COLO668 (cell line): Measurements from ENCODE around the gene KIF26A.

Experiments
- DNase-seq: peaks from one replicate; lab custom pipeline; 2025; ENCODE audit not compliant: unreplicated experiment; lab: John Stamatoyannopoulos, UW

Gene KIF26A

DNA sequence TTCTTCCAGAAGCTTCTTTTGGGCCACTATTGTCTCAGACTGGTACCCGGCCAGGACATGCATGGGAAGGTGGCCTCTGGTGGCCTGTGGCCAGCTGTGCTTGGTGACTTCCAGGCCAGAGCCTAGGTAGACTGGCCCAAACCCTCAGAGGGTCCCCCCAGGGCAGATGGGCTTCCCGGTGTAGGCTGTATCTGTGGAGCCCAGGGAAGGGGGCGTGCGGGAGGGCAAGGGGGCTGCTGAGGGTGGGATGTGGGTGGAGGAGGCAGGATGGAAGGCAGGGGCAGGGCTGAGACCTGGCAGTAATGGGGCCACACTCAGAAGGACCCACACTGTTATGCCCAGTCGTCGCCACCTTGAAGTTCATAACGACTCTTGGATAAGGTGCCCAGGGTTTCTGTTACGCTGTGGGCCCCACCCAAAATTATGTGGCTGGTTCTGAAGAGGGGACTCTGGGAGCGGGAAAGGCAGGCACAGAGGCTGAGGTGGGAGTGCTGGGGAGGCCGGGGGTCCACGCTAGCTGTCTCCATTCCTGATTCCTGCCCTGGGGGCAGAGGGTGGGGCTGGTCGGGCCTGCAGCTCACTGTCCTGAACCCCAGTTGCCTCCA is 52.1 kb downstream of the KIF26A start:
- no peak for DNase-seq

DNA sequence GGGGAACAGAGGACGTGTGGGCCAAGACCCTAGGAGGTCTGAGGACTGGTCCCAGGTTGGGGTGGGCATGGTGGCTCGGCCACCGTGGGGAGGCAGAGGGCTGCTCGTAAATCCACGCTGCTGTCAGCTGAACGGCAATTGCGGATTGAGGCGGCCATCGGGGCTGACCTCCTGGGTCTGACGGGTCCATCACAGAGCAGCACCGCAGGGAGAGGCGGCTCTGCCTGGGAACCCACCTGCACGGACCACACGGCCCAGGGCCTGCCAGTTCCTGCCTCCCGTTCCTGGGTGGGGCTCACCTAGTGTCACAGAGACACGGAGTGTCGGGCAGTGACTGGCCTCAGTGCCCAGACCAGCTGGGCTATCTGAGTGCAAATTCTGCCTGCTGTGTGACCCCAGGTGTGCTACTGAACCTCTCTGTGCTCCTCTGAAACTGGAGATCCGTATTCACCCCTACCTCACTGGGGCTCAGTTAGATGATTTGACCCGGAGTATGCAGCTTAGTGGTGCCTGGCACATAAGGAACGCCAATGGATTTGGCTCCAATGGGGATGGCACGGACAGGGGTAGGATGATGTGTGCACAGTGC is 53.1 kb downstream of the KIF26A start:
- DNase-seq: no peak

GRCh38 chr14:104192146-104192882 is 53.9 kb downstream of the KIF26A start:
- DNase-seq: no peak

DNA sequence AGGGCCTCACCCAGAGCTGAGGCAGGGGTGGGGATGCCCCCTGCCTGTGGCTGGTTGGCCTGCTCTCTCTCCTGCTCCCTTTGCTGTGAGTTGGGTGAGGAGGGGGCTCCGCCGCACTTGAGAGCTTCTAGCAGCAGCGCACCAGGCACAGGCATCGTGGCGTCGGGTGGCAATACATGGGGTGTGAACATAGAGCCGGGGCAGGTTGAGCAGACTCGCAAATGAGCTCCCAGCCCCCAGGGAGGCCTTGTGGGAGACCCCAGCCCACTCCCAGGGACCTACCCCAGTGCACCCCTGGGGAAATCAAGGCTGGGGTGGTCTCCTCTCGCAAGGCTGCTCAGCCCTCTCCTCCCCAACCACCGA is 54.5 kb downstream of the KIF26A start:
- no peak for DNase-seq

DNA sequence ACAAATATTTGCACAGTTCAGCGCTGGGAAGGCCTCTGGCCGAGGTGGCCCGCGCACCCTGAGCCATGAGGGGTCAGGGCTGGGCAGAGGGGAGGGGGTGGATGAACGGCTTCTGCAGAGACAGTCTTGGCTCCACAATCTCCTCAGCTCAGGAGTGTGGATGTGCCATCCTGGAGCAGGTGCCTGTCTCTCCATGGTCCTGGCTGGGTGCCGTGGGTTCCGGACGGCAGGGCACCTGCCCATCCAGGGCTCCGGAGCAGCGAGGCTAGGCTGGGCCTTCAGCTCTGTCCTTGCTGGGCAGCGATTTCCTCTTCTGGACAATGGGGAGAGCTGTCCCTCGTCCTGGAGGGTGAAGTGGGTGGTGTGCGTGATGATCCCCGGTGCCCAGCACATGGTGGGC is 55.6 kb downstream of the KIF26A start:
- no peak for DNase-seq

DNA sequence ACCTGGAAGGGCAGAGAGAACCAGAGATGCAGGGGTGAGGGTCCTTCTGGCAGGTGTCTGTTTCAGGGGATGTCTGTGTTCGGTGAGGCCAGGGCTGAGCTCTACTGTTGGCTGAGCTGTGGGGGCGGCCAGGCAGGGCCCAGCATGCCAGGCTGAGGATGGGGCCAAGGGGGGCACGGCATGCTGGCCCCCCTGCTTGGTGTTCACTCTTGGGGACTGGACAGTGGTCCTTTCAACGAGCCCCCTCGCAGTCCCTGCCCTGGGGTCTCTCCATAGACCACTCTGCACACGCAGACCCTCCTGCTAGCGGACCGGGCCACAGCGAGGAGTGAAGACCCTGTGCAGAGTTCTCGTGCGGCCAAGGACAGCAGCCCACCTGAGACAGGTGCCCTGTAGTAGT is 56.3 kb downstream of the KIF26A start:
- no peak for DNase-seq

- no peak for DNase-seq
Measured at GRCh38 chr14:104195361-104195760, 57.0 kb downstream of the KIF26A start.

DNA sequence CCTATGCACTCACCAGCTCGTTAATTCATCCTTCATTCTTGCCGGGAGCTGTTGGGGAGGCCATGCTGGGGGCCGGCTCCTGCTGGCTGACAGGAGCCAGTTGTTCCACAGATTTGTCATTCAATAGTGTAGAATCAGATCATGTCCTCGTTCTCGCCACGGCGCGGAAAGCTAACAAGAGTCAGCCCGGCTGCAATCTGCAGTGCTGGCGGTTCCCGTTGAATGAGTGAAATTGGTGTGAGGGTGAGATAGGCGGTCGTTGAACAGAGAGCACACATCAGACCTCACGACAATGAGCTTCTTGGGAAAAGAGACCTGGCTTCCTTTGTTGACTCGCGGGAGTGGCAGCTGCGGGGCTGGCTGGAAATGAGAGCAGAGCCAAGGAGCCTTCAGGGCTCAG is 57.5 kb downstream of the KIF26A start:
- DNase-seq: no peak

DNA sequence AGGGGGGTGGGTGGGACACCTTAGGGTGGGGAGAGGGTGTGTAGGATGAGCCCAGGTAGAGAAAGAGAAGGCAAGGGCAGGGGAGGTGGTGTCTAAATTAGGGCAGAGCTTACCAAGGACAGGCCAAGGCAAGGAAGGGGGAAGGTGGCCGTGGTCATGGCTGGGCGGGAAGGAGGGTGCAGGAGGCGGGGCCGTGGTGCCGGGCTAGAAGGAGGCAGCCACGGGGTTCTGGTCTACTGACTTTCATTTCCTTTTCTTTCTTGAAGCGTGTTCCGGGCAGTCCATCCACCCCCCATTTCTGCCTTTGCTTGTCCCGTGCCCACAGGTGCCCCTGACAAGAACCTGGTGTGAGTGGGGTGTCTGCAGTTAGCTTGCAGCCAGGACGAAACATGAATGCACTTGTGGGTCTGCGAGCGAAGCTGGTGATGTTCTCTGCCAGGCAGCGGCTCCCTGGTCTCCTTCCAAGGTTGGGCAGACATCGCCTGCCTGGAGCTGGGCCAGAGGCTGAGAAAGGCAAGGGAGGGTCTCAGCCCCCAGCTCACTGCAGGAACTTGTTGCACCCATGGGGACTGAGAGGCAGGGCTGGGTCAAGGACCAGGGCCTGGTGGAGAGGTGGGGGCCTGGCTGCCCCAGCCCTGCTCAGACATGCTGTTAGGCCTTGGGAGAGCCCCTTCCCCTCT is 58.2 kb downstream of the KIF26A start:
- DNase-seq: no peak

GRCh38 chr14:104197449-104198247 is 59.3 kb downstream of the KIF26A start:
- DNase-seq: no peak

- DNase-seq: no peak
Measured at GRCh38 chr14:104199266-104199895, 61.0 kb downstream of the KIF26A start.

DNA sequence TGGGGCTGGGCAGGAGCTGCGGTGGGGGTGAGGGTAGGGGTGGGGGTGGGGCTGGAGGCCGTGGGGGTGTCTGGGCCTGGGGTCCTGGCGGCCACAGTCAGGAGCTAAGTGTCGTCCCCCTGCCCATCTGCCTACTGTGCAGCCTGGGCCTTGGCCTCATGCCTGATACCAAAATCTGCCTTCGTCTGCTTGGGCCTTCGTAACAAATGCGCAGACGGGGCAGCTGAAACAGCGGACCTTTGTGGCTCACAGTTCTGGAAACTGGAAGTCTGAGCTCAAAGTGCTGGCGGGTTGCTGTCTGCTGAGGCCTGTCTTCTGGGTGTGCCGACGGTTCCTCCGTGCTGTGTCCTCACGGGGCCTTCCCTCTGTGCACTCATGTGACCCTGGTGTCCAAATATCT is 61.7 kb downstream of the KIF26A start:
- DNase-seq: no peak

DNA sequence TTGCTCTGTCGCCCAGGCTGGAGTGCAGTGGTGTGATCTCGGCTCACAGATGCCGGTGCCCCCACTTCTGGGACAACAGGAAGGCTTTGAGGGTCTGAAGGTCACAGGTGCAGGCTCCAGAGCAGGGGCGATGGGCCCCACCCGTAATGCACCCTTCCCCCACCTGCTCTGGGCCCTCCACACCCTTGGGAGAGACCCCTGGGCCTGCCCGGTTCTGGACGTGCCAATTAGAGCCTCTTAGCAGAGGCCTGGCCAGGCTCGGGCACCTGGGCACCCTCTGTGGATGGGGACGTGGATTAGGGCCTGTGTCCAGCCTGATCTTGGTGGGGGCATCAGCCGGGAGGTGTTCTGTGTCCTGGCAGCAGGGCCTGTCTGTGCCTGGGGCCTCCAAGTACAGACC is 62.2 kb downstream of the KIF26A start:
- no peak for DNase-seq

GRCh38 chr14:104201063-104201462 is 62.7 kb downstream of the KIF26A start:
- DNase-seq: no peak

DNA sequence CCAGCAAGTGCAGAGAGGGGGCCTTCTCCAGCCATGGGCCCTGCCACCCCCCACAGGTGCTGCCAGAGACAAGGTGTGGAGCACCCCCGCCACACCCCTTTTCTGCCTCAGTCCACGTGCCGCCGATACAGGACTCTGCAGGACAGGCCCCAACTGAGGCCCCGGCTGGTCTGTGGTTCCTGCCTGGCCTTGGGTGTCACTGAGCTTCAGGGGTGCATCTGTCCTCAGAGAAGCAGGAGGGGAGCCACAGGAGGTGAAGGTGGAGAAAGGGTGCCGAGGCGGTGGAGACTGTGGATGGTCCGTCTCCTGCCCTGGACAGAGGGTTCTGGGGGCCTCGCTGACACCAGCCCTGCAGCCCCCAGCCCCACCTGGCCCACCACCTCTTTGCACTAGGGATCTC is 63.1 kb downstream of the KIF26A start:
- DNase-seq: no peak

DNA sequence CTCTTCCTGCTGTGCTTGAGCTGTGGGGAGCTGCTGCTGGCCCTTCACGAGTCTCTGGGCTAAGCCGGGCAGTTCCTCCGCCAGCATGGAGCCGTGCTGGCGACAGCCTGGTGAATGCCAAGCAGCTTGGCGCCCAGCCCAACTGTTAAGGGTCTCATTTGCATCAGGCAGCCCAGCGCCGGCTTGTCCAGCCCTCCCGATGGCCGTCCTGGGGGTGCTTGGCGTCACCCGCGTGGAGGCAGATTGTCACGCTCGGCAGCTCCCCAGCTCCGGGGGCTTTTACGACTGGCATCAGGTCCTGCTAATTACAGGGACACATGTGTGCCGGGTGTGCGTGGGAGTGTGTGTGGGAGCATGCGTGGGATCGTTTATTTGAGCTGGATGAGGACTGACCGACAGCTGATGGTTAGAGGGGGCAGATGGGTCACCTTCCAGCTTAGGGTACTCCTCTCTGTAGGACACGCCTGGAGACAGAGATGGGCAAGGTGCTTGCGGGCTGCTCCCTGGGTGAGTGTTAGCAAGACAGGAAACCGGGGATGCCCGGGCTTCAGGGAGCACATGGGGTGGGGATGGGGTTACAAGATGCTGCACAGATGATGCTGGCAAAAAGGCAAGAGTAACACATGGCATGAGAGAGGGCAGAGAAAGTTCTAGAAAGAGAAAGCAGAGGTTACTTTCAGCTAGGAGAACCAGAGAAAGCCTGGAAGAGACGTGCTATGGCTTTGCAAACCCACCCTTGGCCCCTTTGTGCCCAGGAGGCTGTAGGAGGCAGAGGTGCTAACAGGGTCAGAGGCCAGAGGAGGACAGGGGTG is 64.1 kb downstream of the KIF26A start:
- peak; percentile 56 for DNase-seq

DNA sequence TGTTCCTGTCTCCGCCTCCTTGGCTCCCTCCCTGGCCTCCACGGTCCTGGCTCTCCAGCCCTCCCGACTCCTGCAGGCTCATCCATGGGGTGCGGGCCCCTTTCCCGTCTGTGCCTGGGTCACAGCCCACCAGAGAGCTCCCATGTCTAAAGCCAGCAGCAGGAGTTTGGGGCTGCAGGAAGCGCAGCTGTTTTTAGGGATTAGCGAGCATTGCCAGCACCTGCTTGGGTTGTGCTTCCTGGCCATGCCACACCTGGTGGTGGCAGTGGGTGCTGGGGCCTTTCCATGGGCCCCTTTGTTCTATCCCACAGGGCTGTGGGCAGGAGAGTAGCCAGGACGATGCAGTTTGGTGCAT is 64.7 kb downstream of the KIF26A start:
- DNase-seq: no peak

- DNase-seq: no peak
Measured at GRCh38 chr14:104204660-104205149, 66.3 kb downstream of the KIF26A start.

GRCh38 chr14:104205781-104206180 is 67.4 kb downstream of the KIF26A start:
- no peak for DNase-seq
